NCI-H2196 treated with DMSO at 0.1 percent for 48 hours (cell line): ENCODE results near the gene NOL3.

ENCODE experiments used
- DNase-seq: peaks from one replicate; lab custom pipeline; 2025; ENCODE audit not compliant: unreplicated experiment; lab: John Stamatoyannopoulos, UW

The NOL3 gene

DNA sequence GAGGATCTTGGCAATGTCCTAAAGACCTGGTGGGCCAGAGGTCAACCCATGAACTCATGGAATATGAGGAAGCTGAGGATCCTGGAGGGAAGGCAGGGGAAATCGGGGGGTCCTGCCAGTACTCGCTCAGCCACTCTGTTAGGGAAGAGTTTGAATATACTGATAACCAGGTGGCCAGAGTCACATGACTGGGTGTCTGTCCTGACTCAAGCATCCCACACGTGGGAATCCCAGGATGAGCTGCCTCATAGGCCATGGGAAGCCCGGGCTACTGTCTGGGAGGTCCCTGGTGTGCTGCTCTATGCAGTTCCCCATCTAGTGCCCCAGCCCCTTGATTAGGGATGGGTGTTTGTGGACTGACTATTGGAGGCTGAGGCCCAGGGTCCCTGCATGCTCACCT is 18.0 kb downstream of the NOL3 start:
- no peak for DNase-seq

DNA sequence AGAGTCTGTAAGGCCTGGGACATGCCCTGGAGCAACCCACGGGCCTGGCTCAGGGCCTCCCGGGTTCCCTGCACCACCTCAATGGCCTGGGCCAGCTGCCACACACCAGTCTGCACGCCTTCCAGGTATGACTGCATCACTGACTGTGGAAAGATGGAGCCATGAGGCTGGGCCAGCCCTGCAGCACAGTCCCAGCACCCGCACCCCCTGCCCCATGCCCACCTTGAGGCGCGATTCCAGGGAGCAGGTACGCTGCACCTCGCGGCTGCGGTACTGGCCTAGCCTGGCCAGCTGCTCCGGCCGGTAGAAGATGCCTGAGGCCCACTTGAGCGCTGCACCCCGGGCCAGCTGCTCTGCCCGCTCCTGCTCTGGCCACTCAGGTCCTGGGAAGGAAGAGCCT is 18.5 kb downstream of the NOL3 start:
- no peak for DNase-seq

DNA sequence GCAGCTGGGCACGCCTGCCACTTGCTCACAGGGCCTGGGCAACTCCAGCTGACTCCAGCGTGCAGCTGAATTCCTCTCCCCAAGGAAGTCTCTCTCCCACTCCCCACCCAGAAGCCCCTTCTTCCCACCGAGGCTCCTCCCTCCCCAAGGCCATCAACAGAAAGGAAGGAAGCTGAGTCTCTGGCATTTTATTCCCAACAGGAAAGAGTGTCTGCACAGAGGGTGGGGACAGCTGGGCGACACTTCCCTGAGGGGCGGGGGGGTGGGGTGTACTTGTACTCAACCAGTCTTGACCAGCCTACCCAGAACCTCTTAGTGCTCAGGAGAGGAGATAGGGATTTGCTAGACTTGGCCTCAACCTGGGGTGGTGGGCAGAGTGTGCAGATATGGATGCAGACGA is 19.7 kb downstream of the NOL3 start, which contains the start of gene EXOC3L1:
Gene EXOC3L1 (minus strand): TSS at position 96 of the 400 bp plus-strand sequence. CDS start 460 bp downstream, outside the sequence.
- no peak for DNase-seq

DNA sequence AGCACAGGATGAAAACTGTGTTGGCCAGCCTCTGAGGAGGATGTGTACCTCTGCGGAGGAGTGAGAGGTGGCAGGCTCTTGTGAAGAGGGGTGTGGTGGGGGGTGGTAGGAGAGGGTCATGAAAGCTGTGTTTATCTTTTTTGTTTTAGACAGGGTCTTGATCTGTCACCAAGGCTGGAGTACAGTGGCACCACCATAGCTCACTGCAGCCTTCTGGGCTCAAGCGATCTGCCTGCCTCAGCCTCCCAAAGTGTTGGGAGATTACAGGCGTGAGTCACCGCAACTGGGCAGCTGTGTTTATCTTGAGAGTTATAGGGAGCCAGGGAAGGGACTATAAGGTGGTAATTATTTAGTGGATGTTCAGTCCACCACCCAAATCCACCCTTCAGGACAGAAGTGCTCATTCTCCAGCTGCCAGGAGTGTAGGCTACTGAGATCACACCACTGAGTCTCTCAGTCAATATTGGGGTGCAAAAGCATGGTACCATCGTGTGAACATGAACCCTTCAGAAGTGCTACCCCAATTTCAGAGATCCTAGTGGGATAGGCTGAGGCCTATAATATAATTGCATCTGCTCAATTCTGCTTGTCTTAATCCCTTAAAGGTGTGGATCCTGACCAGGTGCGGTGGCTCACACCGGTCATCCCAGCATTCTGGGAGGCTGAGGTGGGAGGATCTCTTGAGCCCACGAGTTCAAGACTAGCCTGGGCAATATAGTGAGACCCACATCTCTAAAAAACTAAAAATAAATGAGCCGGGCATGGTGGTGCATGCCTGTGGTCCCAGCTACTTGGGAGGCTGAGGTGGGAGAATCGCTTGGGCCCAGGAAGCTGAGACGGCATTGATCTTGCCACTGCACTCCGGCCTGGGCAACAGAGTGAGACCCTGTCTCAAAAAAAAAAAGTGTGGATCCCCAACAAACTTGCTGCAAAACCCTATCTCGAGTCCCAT is 20.4 kb downstream of the NOL3 start:
- no peak for DNase-seq

DNA sequence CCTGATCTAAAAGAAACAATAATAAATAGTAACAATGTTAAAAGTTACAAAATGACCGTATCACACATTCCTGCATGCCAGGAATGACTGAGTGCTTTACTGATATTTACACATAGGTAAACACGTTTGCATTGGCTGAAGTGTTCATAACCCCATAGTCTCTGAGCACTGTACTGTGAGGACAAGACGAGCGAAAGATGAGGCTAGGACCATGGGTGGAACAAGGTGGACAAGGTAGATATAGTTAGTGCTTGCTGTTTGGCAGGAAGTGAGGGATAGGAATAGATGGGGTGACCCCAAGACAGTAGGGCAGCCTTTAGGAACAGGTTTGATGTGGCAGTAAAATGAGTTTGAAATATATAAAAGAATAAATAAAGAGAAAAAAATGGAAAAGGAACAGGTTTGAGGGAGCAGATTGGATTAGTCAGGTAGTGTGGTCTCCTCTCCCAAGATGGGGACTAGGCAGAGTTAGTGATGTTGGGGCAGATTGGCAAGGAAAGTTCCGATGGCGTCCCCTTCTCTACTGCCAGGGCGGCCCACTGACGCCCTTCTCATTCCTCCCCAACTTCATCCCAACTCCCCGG is 21.2 kb downstream of the NOL3 start:
- no peak for DNase-seq

DNA sequence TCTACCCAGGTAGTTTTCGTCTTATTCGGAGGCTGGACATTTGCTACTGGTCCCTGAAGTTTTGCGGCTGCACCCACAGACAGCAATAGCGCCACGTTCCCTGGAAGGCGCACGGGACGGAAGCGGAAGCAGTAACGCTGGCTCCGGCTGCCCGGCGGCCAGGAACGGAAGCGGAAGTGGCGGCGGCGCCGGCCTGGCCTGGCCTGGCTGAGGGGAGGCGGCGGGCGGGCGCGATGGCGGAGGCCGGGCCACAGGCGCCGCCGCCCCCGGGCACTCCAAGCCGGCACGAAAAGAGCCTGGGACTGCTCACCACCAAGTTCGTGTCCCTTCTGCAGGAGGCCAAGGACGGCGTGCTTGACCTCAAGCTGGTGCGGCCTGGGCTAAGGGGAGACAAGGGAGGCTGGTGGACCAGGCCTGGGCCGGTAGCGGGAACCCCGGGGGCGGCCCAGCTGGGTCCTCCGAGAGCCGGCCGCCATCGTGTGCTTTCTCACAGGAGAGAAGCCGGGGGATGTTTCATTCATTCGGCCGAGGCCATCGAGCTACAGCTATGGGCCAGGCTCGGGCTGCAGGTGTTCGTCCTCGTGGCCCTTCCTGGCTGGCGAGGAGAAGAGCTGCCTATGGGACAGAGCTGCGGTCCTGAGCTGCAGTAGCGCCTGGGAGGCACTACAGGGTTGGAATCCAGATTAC is 21.8 kb downstream of the NOL3 start, which contains the start of gene E2F4:
Gene E2F4 (plus strand): TSS at position 161 of the 687 bp plus-strand sequence. CDS start 73 bp downstream, at position 234.
- peak; percentile 49 for DNase-seq

DNA sequence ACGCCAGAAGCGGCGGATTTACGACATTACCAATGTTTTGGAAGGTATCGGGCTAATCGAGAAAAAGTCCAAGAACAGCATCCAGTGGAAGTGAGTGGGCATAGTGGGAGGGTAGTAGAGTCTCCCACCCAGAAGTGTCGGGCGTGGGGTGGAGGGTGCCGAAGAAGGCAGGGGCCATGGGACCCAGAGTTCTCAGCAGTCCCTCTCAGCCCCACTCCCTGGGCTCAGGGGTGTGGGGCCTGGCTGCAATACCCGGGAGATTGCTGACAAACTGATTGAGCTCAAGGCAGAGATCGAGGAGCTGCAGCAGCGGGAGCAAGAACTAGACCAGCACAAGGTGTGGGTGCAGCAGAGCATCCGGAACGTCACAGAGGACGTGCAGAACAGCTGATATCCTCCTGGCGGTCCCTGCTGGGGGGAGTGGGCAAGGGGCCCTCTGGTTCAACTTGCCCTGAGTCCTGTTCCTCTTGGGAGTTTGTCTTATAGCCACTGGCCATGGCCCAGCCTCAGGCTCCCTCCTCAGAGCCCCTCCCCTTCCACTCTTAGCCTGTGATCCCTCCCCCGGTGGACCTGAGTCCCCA is 22.5 kb downstream of the NOL3 start:
- DNase-seq = no peak

DNA sequence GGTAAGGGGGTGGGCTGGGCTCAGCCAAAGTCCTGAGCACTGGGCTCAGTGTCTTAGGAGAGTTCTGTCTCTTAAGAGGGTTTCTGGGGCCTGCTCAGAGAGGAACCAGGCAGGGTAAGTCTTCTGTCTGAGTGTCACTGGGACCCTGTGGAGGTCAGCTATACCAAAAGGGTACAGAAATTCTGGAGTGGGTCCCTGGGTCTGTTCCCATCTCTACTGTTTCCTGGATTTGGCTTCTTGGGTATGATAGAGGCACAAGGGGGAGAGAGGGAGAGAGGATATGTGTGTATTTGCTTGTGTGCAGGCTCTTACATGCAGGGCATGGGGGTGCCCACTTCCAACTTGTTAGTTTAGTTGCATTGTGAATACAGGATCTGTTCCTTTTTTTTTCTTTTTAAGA is 23.2 kb downstream of the NOL3 start:
- no peak for DNase-seq

DNA sequence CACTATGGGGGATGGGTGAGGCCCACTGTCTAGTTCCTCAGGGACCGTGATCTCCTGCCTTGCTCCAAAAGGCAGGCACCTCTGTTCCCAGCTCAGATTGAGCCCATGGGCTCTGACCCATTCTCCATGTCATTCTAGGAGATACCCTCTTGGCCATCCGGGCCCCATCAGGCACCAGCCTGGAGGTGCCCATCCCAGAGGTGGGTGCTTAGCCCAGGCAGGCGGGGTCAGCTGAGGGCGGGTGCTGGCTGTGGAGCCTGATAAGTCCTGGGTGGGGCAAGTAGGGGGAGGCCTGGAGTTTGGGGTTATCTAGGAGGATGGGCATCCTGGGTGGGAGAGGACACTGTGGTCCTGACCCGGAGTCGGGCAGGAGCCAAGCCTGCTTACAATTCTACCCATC is 23.9 kb downstream of the NOL3 start:
- no peak for DNase-seq

DNA sequence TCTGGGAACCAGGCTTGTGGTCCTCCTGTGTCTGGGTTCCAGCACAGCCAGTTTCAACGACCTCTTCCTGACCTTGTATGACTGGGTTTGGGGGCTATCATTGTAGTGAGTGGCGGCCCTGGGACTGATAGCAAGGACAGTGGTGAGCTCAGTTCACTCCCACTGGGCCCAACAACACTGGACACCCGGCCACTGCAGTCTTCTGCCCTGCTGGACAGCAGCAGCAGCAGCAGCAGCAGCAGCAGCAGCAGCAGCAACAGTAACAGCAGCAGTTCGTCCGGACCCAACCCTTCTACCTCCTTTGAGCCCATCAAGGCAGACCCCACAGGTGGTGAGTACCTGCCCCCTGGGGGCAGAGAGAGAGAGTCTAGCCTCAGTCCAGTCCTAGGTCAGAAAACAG is 25.3 kb downstream of the NOL3 start:
- no peak for DNase-seq

DNA sequence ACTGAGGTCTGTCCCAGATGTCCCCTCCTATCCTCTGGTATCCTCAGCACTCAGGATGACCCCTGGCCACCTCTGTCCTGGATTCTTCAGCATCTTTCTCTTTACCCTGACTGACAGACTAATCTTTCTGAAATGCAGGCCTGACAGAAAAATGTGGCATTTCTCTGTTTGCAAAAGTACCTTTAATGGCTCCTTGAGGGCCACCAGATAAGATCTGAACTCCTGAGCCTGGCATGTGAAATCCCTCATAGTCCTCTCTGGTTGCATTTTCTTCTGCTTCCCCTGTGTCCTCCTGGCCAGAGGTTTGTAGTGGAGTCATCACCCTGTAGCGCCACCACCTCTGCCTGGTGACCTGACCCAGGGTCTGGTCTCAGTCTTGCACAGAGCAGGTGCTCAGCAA is 26.5 kb downstream of the NOL3 start:
- DNase-seq = no peak

DNA sequence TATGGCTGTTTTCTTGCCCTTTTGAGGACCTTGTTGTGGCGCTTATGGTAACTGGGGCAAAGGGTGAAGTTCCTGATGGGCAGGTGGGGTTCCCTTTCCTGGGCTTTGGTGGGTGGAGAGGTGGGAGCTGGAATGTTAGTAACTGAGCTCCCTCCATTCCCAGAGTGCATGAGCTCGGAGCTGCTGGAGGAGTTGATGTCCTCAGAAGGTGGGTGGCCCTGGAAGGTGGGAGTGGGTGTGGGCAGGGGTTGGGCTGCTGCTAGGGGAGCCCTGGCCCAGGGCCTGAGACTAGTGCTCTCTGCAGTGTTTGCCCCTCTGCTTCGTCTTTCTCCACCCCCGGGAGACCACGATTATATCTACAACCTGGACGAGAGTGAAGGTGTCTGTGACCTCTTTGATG is 27.4 kb downstream of the NOL3 start:
- no peak for DNase-seq

DNA sequence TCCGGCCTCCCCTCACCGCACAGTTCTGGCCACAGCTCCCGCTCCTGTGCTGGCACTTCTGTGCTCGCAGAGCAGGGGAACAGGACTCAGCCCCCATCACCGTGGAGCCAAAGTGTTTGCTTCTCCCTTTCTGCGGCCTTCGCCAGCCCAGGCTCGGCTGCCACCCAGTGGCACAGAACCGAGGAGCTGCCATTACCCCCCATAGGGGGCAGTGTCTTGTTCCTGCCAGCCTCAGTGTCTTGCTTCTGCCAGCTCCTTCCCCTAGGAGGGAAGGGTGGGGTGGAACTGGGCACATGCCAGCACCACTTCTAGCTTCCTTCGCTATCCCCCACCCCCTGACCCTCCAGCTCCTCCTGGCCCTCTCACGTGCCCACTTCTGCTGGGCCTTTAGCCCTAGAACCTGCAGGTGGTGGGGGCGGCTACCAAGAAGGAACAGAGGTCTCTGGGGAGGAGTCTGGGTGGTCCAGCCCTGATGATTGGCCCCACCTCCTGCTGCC is 27.9 kb downstream of the NOL3 start:
- DNase-seq = no peak

DNA sequence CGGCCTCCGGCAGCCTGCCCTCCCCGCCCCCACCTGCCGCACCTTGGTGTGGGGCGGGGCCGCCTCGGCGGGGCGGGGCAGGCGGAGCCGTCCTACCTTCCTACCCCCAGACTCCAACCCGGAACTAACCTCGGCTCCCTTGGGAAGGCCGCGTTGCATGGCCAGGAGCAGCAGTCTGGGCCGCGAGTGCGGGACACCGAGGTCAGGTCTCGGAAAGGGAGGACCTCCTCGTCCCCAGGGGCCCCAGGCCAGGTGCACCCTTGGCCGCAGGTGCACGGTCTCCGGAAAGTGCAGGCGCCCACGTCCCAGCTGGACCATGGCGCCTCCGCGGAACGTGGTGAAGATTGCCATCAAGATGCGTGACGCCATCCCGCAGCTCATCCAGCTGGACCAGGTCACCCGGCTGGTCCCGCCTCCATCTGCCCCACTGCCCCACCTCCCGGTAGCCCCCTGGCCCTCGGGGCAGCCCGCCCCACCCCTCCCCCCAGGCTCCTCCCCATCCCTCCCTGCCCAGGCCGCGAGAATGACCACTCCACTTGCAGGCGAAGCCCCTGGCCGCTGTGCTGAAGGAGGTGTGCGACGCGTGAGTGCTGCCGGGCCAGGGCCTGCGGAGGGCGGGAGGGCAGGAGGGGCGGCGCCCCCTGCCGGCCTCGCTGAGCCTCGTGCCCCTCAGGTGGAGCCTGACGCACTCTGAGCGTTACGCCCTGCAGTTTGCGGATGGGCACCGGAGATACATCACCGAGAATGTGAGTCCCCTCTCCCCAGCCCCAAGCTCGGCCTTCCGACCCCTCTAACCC is 28.9 kb downstream of the NOL3 start, which contains the start of gene ELMO3:
Gene ELMO3 (plus strand): TSS at position 121 of the 797 bp plus-strand sequence. CDS start 196 bp downstream, at position 317.
- DNase-seq = no peak

DNA sequence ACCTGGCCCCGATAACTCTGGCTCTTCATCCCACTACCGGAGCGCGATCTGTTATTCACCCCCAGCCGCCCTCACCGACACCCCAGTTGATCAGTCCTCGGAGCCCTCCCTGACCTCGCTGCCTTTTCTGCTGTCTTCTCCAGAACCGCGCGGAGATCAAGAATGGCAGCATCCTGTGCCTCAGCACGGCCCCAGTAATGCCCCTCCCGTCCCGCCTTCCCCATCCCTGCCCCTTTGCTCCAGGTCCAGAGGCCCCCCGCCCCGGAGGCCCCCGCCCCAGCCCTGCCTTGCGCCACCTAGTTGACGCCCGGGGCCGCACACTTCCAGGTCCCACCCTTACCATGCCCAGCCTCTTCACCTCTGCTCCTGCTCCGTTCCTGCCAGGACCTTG is 29.5 kb downstream of the NOL3 start:
- DNase-seq = no peak

DNA sequence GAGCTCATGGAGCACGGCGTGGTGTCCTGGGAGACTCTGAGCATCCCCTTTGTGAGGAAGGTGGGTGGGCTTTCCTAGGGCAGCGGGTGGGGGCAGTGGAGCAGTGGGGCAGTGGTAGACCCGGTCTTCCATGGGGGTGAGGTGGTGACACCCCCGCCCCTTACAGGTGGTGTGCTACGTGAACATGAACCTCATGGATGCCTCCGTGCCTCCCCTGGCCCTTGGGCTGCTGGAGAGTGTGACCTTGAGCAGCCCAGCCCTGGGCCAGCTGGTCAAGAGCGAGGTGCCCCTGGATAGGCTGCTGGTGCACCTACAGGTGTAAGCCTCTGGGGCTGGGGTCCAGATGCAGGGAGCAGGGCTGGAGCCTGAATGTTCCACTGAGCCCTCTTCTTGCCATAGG is 30.2 kb downstream of the NOL3 start:
- no peak for DNase-seq

DNA sequence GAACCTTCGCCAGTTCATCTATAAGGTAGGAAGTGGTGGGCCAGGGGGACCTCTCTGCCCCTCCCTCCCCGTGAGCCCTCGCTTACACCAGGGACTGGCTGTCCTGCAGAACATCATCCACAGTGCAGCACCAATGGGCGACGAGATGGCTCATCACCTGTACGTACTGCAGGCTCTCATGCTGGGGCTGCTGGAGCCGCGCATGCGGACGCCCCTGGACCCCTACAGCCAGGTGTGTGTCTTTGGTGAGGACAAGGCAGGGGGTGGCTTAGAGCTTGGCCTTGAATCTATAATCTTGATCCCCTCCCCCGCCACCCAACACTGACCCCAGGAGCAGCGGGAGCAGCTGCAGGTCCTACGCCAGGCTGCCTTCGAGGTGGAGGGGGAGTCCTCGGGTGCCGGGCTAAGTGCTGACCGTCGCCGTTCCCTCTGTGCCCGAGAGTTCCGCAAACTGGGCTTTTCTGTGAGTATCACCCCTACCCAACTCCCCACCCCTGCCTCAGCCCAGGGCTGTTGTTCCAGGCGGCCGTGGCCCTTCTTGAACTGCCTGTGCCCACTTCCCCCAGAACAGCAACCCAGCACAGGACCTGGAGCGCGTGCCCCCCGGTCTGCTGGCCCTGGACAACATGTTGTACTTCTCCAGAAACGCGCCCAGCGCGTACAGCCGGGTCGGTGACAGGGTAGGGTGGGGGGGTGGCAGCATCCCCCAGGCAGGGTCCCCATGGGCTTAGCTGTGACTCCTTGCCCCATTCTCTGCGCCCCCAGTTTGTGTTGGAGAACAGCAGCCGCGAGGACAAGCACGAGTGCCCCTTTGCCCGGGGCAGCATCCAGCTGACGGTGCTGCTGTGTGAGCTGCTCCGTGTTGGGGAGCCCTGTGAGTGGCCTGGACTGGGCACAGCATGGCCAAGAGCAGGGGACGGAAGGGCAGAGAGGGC is 31.3 kb downstream of the NOL3 start:
- no peak for DNase-seq

DNA sequence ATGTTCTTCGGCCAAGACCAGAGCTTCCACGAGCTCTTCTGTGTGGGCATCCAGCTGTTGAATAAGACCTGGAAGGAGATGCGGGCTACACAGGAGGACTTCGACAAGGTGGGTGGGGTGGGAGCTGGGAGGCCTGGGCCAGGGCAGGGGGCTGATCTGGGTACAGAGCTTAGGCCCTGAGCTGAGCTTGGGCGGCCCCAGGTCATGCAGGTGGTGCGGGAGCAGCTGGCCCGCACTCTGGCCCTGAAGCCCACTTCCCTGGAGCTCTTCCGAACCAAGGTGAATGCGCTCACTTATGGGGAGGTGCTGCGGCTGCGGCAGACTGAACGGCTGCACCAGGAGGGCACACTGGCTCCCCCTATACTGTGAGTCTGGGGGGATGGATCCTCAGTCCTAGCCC is 32.1 kb downstream of the NOL3 start:
- DNase-seq = no peak

DNA sequence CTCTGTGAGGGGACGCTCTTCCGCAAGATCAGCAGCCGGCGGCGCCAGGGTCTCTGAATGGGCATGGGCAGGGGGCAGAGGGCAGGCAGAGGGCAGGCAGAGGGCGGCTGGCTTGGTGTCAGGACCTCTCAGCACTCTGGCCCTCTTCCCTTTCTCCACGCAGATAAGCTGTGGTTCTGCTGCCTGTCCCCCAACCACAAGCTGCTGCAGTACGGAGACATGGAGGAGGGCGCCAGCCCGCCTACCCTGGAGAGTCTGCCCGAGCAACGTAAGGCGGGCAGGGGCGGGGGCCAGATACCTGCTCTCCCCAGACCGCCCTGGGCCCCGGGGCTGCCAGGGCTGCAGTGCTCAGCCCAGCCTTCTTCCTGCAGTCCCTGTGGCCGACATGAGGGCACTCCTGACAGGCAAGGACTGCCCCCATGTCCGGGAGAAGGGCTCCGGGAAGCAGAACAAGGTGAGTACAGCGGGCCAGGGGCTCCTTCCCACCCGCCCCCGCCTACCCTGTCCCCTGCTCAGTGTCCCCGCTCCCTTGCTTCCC is 32.7 kb downstream of the NOL3 start:
- DNase-seq = no peak
